Adrenal gland (tissue), 12 donors: ENCODE data around the gene MRPS34. TPM values are rescaled to one million over a fixed set of nuclear protein-coding genes. Genes with fewer than 3 reads are reported as not detected.
A peak's percentile ranks its signal among the peaks of the same experiment; 100 is the strongest.

Source experiments
- DNase-seq, 7 donors: peaks; one replicate each; pipeline ENCODE4 v3.0.0-alpha.2; 2019 to 2020
- H3K27ac ChIP-seq, 5 donors: fragments of 200-600 bp; sonication (generic) in 4 of 5; 1 replicate in 3 of 5; 2 replicates in 2 of 5; pipeline versions ENCODE4 v1.5.1 to v1.8.0; 2016 to 2020; ENCODE audit warnings: mild to moderate bottlenecking in 1 of 5
- H3K27me3 ChIP-seq: fragments of 200-600 bp; 2 replicates; pipeline ENCODE4 v1.8.0; 2021
- H3K36me3 ChIP-seq, 2 donors: fragments of 200-600 bp; replicated peaks in 1 of 2; 1 replicate in 1 of 2; 2 replicates in 1 of 2; pipeline versions ENCODE4 v1.5.1 to v1.8.0; 2018 to 2022
- H3K4me1 ChIP-seq, 2 donors: fragments of 200-600 bp; replicated peaks in 1 of 2; 1 replicate in 1 of 2; 2 replicates in 1 of 2; pipeline versions ENCODE4 v1.5.1 to v1.8.0; 2018 to 2021
- H3K4me3 ChIP-seq, 4 donors: fragments of 200-600 bp; sonication (generic) in 3 of 4; one replicate each; pipeline ENCODE4 v1.5.1; 2016 to 2018
- H3K9me3 ChIP-seq, 3 donors: fragments of 200-600 bp; sonication (generic) in 1 of 3; replicated peaks in 1 of 3; 1 replicate in 2 of 3; 2 replicates in 1 of 3; pipeline versions ENCODE4 v1.5.1 to v1.8.0; 2016 to 2021
- POLR2A ChIP-seq, 2 donors: fragments of 450-650 bp; IDR thresholded peaks; one replicate each; pipeline ENCODE4 v1.6.1; 2017; ENCODE audit warnings: antibody characterized with exemption in 2 of 2, mild to moderate bottlenecking in 2 of 2, moderate library complexity in 1 of 2
- WGBS, 4 donors: extraction: QIAGEN DNeasy Blood & Tissue Kit in 2 of 4; methylation state at CpG; one replicate each; pipeline versions ENCODE4 v1.1.5 to v1.1.7; 2013 to 2017; 5-methylcytosine and 5-hydroxymethylcytosine counted together
- intact Hi-C, 2 donors: fragments of 100-400 bp; cut with DNase I; formaldehyde crosslinking; loops; one replicate each; pipeline versions ENCODE4 v1.14.1 to v1.15.0; 2022 to 2023
- polyA plus RNA-seq, 3 donors: library from polyadenylated mRNA; stranded (reverse); fragments of 200-250 nt in 2 of 3; fragments of 350-450 nt in 1 of 3; fragmentation: Illumina TruSeq in 1 of 3; extraction: RNeasy Lipid Tissue Mini Kit (QIAGEN cat#74804) in 1 of 3; gene quantifications; one replicate each; pipeline ENCODE4 v1.2.3, GENCODE V29; 2013 to 2014
- total RNA-seq, 9 donors: library from RNA; depleted of rRNA in 4 of 9; stranded (reverse); fragments of >200 nt in 4 of 9; fragments of 120-200 nt in 1 of 9; fragmentation: NEBNext Ultra II Directional in 1 of 9; extraction: Animal tissue kit (Norgen Biotek cat#: 25700) in 1 of 9; gene quantifications; one replicate each; pipeline versions ENCODE4 v1.1.0 to v1.2.4, GENCODE V29; 2013 to 2023
- TF ChIP-seq, protein P1 (sequence below), 6 experiments: fragments of 450-650 bp in 4 of 6; fragments of 200-600 bp in 2 of 6; sonication (generic) in 1 of 6; IDR thresholded peaks; 1 replicate in 5 of 6; 2 replicates in 1 of 6; pipeline versions ENCODE4 v1.5.1 to v1.8.0; 2016 to 2021; ENCODE audit warnings: antibody characterized with exemption in 6 of 6, mild to moderate bottlenecking in 2 of 6, moderate library complexity in 1 of 6
- donor health status: healthy with polysubstance abuse.
- donor health status: Bipolar disorder and iron deficiency.
- donor health status: DM: yes; HTN: yes; CAD: no.
- donor health status: DM: no; HTN: no; CAD: no.
- donor health status: DM: no; HTN: no; CAD: no.
- donor health status: DM: yes; HTN: yes; CAD: no.

MRPS34 gene
- total and polyA plus RNA-seq, 12 donors = 84.3 to 226 (median 141) TPM

DNA sequence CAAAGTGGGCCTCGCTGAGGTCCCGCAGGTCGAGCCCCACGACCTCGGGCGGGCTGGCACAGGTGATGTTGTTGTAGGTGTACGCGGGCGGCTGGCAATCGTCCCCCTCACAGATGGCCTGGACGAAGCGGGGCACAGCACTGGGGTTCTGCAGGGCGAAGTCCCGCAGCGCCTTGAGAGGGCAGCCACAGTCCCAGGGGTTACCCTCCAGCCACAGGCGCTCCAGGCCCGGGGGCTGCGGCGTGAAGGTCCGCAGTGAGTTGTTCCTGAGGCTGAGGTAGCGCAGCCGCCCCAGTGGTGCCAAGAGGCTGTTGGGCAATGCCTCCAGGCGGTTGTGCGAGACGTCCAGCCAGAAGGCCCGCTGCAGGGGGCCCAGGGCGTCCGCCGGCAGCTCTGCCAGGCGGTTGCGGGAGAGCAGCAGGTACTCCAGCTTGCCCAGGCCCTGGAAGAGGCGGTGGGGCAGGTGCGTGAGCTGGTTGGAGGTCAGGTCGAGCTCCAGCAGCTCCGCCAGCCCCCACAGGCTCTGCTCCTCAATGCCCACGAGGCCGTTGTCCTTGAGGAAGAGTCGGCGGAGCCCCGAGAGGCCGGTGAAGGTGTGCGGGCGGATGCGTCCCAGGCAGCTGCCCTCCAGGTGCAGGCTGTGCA is 17.8 kb upstream of the MRPS34 start:
- peak in 2 of 7 donors; percentile 14 to 20 for DNase-seq
- WGBS, 4 donors = 93 to 94% methylated on average over 43 to 44 of the region's 44 CpGs; no CpG with 5 or more reads in 2 of the 4 donors
- peaks cover 0 to 32% of the 10 kb centered on the region in 2 donors for H3K36me3 ChIP-seq

GRCh38 chr16:1790261-1790610 is 17.3 kb upstream of the MRPS34 start:
- DNase-seq = peak in 1 of 7 donors; percentile 15
- TF ChIP-seq POLR2A (IDR thresholded peaks at IDR 0.05) = no peak
- TF ChIP-seq, protein P1, sequence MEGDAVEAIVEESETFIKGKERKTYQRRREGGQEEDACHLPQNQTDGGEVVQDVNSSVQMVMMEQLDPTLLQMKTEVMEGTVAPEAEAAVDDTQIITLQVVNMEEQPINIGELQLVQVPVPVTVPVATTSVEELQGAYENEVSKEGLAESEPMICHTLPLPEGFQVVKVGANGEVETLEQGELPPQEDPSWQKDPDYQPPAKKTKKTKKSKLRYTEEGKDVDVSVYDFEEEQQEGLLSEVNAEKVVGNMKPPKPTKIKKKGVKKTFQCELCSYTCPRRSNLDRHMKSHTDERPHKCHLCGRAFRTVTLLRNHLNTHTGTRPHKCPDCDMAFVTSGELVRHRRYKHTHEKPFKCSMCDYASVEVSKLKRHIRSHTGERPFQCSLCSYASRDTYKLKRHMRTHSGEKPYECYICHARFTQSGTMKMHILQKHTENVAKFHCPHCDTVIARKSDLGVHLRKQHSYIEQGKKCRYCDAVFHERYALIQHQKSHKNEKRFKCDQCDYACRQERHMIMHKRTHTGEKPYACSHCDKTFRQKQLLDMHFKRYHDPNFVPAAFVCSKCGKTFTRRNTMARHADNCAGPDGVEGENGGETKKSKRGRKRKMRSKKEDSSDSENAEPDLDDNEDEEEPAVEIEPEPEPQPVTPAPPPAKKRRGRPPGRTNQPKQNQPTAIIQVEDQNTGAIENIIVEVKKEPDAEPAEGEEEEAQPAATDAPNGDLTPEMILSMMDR (IDR thresholded peaks at IDR 0.05) = no peak
- Histone ChIP-seq H3K4me3 (no peak overlapping the region), H3K4me1 (no peaks in the 10 kb centered on the region), H3K27me3 (no peaks in the 10 kb centered on the region), H3K9me3 (no peaks in the 10 kb centered on the region), H3K27ac (no peak overlapping the region), H3K36me3 (peaks cover 0 to 32% of the 10 kb centered on the region in 2 donors)
- intact Hi-C loops = no loop called here
- 92 to 94% (median 93%) methylated on average over 11 to 15 of the region's 15 CpGs for WGBS, 4 donors

More for the DNA sequence above, 17.8 kb upstream of the MRPS34 start:
- no peaks in the 10 kb centered on the region for H3K4me1 ChIP-seq
- no peaks in the 10 kb centered on the region for H3K27me3 ChIP-seq
- H3K9me3 ChIP-seq = no peaks in the 10 kb centered on the region
- intact Hi-C loops = no loop called here
- H3K4me3 ChIP-seq = no peak overlapping the region
- TF ChIP-seq, protein P1 (IDR thresholded peaks at IDR 0.05) = no peak
- no peak for TF ChIP-seq POLR2A (IDR thresholded peaks at IDR 0.05)
- no peak overlapping the region for H3K27ac ChIP-seq

- 93 to 94% (median 93%) methylated on average over 8 to 25 of the region's 25 CpGs for WGBS, 4 donors
- no peaks in the 10 kb centered on the region for H3K9me3 ChIP-seq
- no peak overlapping the region for H3K4me3 ChIP-seq
- H3K4me1 ChIP-seq = no peaks in the 10 kb centered on the region
- H3K36me3 ChIP-seq = peaks cover 0 to 32% of the 10 kb centered on the region in 2 donors
- no peak for TF ChIP-seq POLR2A (IDR thresholded peaks at IDR 0.05)
- TF ChIP-seq, protein P1 (IDR thresholded peaks at IDR 0.05) = no peak
- intact Hi-C loops = no loop called here
- no peak for DNase-seq
- no peak overlapping the region for H3K27ac ChIP-seq
- no peaks in the 10 kb centered on the region for H3K27me3 ChIP-seq
Observed at GRCh38 chr16:1789643-1790045, 16.7 kb upstream of the MRPS34 start.

GRCh38 chr16:1788708-1789100 is 15.8 kb upstream of the MRPS34 start:
- H3K27ac ChIP-seq = no peak overlapping the region
- H3K4me1 ChIP-seq = no peaks in the 10 kb centered on the region
- peaks cover 0 to 32% of the 10 kb centered on the region in 2 donors for H3K36me3 ChIP-seq
- WGBS, 4 donors = 58 to 73% (median 67%) methylated on average over 12 to 19 of the region's 19 CpGs
- DNase-seq = peak in 4 of 7 donors; percentile 19 to 22 (median 20)
- no peaks in the 10 kb centered on the region for H3K27me3 ChIP-seq
- intact Hi-C loops = no loop called here
- no peak overlapping the region for H3K4me3 ChIP-seq
- TF ChIP-seq, protein P1 (IDR thresholded peaks at IDR 0.05) = no peak
- no peak for TF ChIP-seq POLR2A (IDR thresholded peaks at IDR 0.05)
- no peaks in the 10 kb centered on the region for H3K9me3 ChIP-seq
